HG02840 (cell line): ENCODE measurements around the gene RBBP6.

ENCODE experiments used
- ATAC-seq: cut with Tn5 transposase; IDR thresholded peaks from one replicate; pipeline ENCODE4 v1.9.1; 2021; ENCODE audit warnings: mild to moderate bottlenecking, moderate library complexity, moderate number of reproducible peaks; ENCODE audit not compliant: unreplicated experiment, low FRiP score

Gene RBBP6

GRCh38 chr16:24524855-24525677 lies 14.3 kb upstream of the RBBP6 start:
- no peak for ATAC-seq

GRCh38 chr16:24525970-24526559 lies 13.3 kb upstream of the RBBP6 start:
- ATAC-seq, result no peak

DNA sequence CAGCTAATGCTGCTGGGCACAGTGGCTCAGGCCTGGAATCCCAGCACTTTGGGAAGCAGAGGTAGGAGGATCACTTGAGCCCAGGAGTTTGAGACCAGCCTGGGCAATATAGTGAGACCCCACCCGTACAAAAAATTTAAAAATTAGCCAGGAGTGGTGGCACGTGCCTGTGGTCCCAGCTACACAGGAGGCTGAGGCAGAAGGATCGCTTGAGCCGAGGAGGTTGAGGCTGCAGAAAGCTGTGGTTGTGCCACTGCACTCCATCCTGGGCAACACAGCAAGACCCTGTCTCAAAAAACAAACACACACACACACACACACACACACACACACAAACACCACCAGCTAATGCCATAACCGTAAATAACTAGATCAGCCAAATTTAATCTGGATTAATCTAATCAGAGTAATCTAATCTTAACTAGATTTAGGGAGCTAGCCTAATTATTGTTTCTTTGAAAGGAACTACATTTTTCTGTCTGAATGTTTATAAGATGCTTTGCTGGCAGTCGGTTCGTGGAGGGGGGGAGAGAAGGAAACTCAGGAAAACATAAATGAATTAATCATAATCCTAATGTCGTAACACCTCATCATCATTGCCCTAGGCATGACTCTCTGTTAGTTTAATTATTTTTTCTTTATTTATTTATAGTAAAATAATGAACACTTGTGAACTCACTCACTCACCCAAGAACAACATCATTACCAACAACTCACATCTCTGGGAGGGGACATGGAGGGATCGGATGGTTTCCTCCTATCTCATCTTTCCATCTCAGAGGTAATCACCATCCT lies 12.5 kb upstream of the RBBP6 start:
- ATAC-seq, result no peak

GRCh38 chr16:24531166-24531565 lies 8.2 kb upstream of the RBBP6 start:
- no peak for ATAC-seq

GRCh38 chr16:24534620-24535019 lies 4.7 kb upstream of the RBBP6 start:
- no peak for ATAC-seq

DNA sequence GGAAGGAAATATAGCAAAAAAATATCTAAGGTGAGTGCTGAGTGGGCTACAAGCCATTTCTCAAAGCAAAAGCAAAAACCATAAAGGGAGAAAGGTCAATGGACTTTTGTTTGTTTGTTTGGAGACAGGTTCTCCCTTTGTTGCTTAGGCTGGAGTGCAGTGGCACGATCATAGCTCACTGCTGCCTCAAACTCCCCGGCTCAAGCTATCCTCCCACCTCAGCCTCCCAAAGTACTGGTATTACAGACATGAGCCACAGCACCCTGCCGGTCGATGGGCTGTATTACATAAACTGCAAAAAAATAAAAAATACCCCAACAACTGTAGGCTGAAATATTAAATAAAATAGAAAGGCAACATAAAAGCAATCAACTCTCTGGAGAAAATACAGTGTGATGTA lies 3.5 kb upstream of the RBBP6 start:
- no peak for ATAC-seq

- ATAC-seq, result no peak
Observed at GRCh38 chr16:24536671-24537070, 2.7 kb upstream of the RBBP6 start.

DNA sequence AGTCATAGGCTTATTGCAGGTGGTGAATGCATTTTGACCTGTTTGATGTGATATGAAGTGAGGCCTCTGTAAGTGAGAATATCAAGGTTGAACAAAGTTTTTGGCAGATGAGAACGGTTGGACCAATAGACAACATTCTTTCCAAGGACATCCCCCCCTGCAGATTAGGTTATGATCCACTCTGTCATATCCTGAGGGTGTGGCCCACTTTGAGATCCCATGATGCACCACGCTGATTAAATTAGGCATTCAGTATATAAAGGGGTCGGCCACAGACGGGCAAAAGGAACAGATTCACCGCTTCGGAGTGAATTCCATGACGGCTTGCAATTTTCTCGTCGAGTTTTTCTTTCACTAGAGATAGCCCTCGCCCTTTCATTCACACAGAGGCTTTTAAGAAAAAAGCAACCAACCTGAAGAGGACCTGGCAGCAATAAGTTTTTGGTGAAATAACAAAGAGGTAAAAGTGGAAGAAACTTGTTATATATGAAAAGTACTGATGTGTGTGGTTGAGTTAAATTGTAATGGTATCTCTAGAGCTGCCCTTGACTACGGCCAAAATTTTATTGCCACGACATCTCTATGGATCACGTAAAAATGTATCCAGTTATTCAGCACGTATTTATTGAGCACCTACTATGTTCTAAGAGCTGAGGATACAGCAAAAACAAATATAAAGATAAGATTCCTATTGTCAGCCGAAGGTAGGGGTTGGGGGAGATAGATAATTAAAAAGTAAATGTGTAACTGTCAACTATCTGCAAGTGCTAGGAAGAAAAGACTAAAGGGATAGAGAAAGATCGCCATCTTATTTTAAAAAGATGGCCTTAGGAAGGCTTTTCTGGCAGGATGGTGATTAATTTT lies 1.7 kb upstream of the RBBP6 start:
- no peak for ATAC-seq

GRCh38 chr16:24538756-24539294 lies 541 bp upstream of the RBBP6 start:
- no peak for ATAC-seq

DNA sequence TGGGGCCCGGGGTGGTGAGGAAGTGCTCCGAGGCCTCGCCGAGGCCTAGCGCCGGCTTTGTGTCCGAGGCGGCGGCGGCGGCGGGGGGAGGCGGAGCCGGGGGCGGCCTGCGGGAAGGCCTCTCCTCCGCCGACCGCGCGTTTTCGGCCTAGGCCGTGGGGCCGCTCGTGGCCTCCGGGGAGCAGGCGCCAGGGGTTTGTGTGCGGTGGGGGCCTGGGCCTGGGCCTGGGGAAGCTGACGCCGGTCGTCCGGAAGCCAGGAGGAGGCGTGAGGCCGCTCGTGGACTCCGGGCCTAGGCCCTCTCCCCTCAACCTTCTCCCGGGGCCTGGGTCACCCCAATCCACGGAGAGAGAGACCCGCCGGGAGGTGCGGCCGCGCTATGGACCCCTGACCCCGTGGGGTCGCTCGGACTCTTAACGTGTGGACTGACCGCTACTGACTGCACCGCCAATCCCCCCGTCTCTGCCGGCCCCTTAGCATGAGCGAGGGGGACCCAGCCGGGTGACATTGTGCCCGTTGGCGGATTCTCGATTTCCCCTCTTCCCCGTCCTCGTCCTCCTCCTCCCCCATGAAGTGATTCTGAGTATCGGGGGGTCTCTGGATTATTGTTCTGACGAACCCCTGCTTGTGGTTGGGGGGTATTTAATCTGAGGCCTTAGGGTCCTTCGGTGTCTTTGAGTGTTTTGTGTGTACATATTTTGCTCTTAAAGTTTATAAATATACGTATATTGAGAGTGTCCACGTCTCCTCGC lies 660 bp downstream of the RBBP6 start:
- peak; percentile 38 for ATAC-seq

DNA sequence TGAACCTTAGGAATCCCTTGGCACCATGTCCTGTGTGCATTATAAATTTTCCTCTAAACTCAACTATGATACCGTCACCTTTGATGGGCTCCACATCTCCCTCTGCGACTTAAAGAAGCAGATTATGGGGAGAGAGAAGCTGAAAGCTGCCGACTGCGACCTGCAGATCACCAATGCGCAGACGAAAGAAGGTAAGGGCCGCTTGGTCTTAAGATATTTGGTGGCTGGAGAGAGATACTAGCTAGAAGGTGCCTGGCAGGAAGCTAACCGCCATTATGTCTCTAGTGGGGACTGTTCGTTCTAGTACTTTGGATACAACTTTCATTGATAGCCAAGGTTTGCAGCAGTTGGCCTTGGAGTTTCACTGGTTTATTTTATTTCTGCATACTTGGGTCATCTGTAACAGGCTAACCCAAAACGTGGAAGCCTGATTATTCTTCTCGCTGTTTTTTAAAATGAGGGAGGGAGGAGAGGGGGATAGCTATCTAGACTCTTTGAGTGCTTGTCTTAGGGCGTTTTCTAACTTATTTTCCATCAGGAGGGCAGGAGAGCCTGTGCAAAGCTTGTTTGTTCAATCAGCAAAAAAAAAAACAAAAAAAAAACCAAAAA lies 1.3 kb downstream of the RBBP6 start:
- ATAC-seq, result no peak

DNA sequence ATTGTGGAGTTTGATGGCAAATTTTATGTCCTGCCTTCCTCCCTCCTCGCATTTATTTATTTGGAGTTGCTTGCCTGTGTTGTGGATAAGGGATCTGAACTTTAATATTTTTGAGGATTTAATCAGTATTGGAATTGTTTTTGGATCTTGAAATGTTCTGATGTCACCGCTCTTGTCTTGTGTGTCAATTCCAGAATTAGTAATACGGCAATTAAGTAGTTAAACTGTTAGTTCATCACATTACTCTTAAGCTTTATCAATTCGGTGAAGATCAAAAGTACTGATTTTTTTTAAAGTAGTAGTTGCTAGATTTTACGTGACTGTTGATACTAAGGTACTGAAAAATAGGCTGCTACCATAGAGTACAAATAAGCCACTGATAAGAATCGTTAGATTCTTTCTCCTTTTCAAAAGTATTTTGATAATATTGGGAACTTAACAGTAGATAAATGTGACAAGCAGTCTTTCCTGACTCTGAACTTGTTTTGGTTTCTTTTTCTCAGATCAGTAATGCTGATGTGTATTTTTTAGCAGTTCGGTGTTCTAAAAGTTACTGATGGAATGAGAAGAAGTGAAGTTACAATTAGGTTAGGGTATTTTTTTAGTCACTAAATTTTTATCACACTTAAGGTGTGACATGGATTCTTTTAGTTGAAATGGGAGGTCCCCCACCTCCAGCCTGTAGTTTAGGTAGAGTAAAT lies 2.0 kb downstream of the RBBP6 start:
- ATAC-seq, result no peak

GRCh38 chr16:24543949-24544348 lies 4.6 kb downstream of the RBBP6 start:
- ATAC-seq, result no peak

DNA sequence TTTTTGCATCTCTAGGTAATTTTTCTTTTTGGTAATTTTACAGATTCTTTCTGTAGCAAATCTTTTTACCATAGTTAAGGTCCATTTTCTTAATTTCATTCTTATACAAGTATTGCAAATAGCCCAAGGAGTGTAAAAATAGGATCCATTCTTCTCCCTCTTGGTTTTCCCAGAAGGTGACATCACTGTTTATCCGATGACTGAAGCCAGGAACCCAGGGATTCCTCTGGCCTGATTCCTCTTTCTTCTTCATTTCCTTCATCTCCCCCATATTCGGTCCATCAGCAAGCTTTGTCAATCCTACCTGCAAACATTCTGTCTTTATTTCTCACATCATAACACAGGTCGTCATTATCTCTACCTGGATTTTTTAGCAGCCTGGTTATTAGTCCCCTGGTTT lies 5.3 kb downstream of the RBBP6 start:
- no peak for ATAC-seq

- no peak for ATAC-seq
Observed at GRCh38 chr16:24550295-24550694, 10.9 kb downstream of the RBBP6 start.

- ATAC-seq, result no peak
Observed at GRCh38 chr16:24552705-24553246, 13.4 kb downstream of the RBBP6 start.

GRCh38 chr16:24553983-24554382 lies 14.6 kb downstream of the RBBP6 start:
- ATAC-seq, result no peak

DNA sequence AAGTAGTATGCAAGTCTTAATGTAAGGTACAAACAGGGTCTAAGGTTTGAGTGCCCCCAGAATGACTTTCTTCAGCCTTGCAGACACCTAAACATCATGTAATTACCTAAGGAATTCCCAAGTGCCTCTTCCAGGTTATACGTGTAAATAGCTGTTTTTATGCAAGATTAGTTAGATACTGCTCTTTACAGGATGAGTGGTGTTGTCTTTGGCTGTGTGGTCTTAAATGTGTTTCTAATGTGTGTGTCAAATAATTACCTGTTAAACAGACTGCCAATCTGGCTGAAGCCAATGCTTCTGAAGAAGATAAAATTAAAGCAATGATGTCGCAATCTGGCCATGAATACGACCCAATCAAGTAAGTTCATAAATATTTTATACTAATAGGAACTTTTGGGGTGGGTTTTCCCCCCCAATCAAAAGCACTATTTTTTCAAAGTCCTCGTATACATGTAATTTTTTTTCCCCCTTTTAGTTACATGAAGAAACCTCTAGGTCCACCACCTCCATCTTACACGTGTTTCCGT lies 16.0 kb downstream of the RBBP6 start:
- ATAC-seq, result no peak
